Ascending aorta (tissue), 2 donors: ENCODE data around the gene SND1. TPM values are rescaled to one million over a fixed set of nuclear protein-coding genes. Genes with fewer than 3 reads are reported as not detected.

Experiments used
- DNase-seq, 2 donors: peaks; one replicate each; pipeline ENCODE4 v3.0.0-alpha.2; 2019; ENCODE audit warnings: low spot score in 2 of 2
- H3K27ac ChIP-seq, 2 donors: fragments of 200-600 bp; sonication (generic); one replicate each; pipeline ENCODE4 v1.5.1; 2016 to 2017; ENCODE audit warnings: mild to moderate bottlenecking in 1 of 2
- H3K27me3 ChIP-seq: fragments of 200-600 bp; sonication (generic); one replicate; pipeline ENCODE4 v1.5.1; 2017
- H3K36me3 ChIP-seq, 2 donors: fragments of 200-600 bp; sonication (generic); one replicate each; pipeline ENCODE4 v1.5.1; 2016
- H3K4me1 ChIP-seq, 2 donors: fragments of 200-600 bp; sonication (generic); one replicate each; pipeline ENCODE4 v1.5.1; 2016 to 2017; ENCODE audit warnings: mild to moderate bottlenecking in 1 of 2
- H3K4me3 ChIP-seq, 2 donors: fragments of 200-600 bp; sonication (generic); one replicate each; pipeline ENCODE4 v1.5.1; 2016 to 2017; ENCODE audit warnings: mild to moderate bottlenecking in 1 of 2
- H3K9me3 ChIP-seq, 2 donors: fragments of 200-600 bp; sonication (generic); one replicate each; pipeline ENCODE4 v1.5.1; 2016
- intact Hi-C: fragments of 100-400 bp; cut with DNase I; formaldehyde crosslinking; loops from one replicate; pipeline ENCODE4 v1.15.1; 2023
- total RNA-seq: library from RNA; depleted of rRNA; stranded (reverse); fragments of >200 nt; gene quantifications from one replicate; pipeline ENCODE4 v1.1.0, GENCODE V29; 2016
- TF ChIP-seq, protein P1 (sequence below), 3 experiments: fragments of 200-600 bp in 2 of 3; fragments of 450-650 bp in 1 of 3; sonication (generic) in 2 of 3; IDR thresholded peaks; one replicate each; pipeline ENCODE4 v1.5.1; 2016 to 2019; ENCODE audit warnings: antibody characterized with exemption in 3 of 3, mild to moderate bottlenecking in 1 of 3, moderate library complexity in 1 of 3

The SND1 gene
- total RNA-seq, 1 donor from 2014 or later = 93.8 TPM

- intact Hi-C loops = no loop called here
- Histone ChIP-seq H3K9me3 (no peaks in the 10 kb centered on the region), H3K27me3 (no peaks in the 10 kb centered on the region), H3K4me1 (peaks cover 0 to 3% of the 10 kb centered on the region in 2 donors), H3K4me3 (no peak overlapping the region), H3K36me3 (no peaks in the 10 kb centered on the region), H3K27ac (no peak overlapping the region)
- DNase-seq = no peak
- TF ChIP-seq, protein P1, sequence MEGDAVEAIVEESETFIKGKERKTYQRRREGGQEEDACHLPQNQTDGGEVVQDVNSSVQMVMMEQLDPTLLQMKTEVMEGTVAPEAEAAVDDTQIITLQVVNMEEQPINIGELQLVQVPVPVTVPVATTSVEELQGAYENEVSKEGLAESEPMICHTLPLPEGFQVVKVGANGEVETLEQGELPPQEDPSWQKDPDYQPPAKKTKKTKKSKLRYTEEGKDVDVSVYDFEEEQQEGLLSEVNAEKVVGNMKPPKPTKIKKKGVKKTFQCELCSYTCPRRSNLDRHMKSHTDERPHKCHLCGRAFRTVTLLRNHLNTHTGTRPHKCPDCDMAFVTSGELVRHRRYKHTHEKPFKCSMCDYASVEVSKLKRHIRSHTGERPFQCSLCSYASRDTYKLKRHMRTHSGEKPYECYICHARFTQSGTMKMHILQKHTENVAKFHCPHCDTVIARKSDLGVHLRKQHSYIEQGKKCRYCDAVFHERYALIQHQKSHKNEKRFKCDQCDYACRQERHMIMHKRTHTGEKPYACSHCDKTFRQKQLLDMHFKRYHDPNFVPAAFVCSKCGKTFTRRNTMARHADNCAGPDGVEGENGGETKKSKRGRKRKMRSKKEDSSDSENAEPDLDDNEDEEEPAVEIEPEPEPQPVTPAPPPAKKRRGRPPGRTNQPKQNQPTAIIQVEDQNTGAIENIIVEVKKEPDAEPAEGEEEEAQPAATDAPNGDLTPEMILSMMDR (IDR thresholded peaks at IDR 0.05) = no peak
Measured at GRCh38 chr7:127678947-127679346, 27.0 kb downstream of the SND1 start.

DNA sequence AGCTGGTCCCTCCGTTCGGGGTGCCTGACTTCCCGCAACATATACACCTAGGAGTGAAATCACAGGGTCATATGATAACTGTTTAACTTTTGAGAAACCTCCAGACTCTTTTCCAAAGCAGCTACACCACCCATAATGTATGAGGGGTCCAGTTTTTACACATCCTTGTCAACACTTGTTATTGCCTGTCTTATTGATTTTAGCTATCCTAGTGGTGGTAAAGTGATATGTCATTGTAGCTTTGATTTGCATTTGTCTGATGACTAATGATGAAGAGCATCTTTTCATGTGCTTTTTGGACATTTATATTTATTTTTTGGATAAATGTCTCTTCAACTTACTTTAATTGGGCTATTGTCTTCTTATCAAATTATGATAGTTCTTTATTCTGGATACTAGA lies 29.0 kb downstream of the SND1 start:
- Histone ChIP-seq H3K9me3 (no peaks in the 10 kb centered on the region), H3K4me1 (peaks cover 0 to 2% of the 10 kb centered on the region in 2 donors), H3K27ac (no peak overlapping the region), H3K36me3 (no peaks in the 10 kb centered on the region), H3K27me3 (no peaks in the 10 kb centered on the region), H3K4me3 (no peak overlapping the region)
- no peak for DNase-seq
- intact Hi-C loops = no loop called here
- TF ChIP-seq, protein P1 (IDR thresholded peaks at IDR 0.05) = no peak

DNA sequence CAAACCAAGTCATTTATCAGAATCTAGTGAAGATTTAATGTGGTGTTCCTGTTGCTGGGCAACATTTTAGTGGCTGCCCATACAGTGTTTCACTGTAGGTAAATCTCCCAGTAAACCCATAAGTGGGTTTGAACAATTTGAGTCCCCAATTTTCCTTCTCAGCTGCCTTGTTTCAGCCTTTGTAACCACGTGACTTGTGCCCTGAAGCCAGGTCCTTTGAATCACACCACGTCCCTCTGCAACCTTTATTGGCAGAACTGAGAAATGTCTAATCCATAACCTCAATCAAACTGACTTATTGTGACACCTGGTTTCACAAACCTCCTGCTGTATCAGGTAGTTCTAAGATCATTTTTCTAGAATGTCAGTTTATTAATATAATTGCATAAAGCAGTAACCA lies 30.1 kb downstream of the SND1 start:
- Histone ChIP-seq H3K27me3 (no peaks in the 10 kb centered on the region), H3K9me3 (no peaks in the 10 kb centered on the region), H3K4me1 (peaks cover 0 to 2% of the 10 kb centered on the region in 2 donors), H3K4me3 (no peak overlapping the region), H3K27ac (no peak overlapping the region), H3K36me3 (peaks cover 0 to 8% of the 10 kb centered on the region in 2 donors)
- intact Hi-C loops = no loop called here
- no peak for DNase-seq
- TF ChIP-seq, protein P1 (IDR thresholded peaks at IDR 0.05) = no peak

DNA sequence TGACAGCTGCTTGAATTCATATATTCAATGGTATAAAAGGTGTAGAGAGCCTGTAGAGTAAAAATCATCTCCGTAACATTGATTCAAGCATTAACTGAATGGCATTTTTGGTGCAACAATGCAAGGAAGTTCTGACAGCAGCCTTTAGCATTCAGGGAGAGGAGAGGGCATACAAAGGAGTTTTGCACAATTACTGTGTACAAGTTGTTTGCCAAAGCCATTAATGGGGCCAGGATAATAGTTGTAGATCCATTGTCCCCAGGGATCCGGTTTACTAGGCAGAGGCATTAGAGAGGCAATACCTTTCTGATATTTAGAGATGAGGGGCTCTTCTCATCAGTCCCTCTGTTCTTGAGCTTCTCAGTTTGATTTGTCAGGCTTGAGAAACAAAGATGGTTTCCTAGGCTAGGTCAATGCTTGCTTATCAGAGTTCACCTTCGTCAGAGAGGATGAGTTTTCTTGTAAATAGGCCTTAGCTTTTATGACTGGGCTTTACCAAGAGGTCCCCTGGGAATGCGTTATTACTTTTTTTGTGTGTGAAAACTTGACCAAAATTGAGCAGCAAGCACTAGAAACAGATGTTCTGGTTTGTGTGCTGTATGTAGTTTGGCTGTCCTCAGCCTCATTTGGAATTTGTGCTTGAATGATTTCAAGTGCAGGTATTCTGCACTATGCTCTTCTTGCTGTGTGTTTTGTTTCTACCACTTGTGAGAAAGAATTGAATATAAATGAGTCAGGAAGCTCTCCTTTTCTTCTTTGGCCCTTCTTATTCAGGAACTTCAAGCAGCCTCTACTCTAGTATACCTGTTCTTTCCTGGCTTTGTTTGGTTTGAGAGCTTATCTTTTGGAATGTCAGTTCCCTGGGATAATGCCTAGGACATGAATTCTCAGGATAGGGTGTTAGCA lies 32.0 kb downstream of the SND1 start:
- TF ChIP-seq, protein P1 (IDR thresholded peaks at IDR 0.05) = no peak
- H3K27ac ChIP-seq = no peak overlapping the region
- no peaks in the 10 kb centered on the region for H3K27me3 ChIP-seq
- no peak overlapping the region for H3K4me3 ChIP-seq
- H3K36me3 ChIP-seq = peaks cover 7 to 23% of the 10 kb centered on the region in 2 donors
- DNase-seq = no peak
- H3K4me1 ChIP-seq = no peaks in the 10 kb centered on the region
- intact Hi-C loops = no loop called here
- H3K9me3 ChIP-seq = no peaks in the 10 kb centered on the region

DNA sequence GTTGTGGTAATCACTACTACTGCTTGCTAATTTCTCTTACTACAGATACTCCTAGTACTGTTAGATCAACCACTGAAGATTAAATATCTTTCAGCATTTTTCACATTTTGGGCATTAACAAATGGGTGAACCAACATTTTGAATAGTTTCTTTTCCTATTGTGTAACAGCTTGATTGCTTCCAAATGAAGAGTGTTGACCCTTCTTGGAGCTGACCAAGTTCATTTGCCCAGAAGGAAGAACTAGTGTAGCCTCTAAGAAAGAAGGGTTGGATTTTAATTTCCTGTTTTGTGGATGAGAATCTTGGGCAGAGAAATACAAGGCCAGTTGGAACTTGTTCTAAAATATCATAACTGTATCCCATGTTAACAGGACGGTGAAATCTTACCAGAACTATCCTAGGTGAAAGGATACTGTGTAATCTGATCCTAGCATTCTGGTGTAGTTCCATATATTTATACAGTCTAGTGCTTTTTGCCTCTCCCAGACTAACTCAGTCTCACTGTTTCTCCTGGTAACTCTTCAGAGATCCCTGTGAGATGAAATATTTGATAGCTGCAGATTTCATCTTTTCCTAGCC lies 37.3 kb downstream of the SND1 start:
- Histone ChIP-seq H3K4me1 (no peaks in the 10 kb centered on the region), H3K36me3 (peaks cover 18 to 56% of the 10 kb centered on the region in 2 donors), H3K27me3 (no peaks in the 10 kb centered on the region), H3K27ac (no peak overlapping the region), H3K4me3 (no peak overlapping the region), H3K9me3 (no peaks in the 10 kb centered on the region)
- intact Hi-C loops = no loop called here
- TF ChIP-seq, protein P1 (IDR thresholded peaks at IDR 0.05) = no peak
- no peak for DNase-seq
